Measurements from ENCODE around the gene CCDC80. TPM values are rescaled to one million over a fixed set of nuclear protein-coding genes. Genes with fewer than 3 reads are reported as not detected.

CCDC80 gene
- total and polyA plus RNA-seq, 2 of the 4 experiments (the other 2 are of a cell fraction): 387 to 418 TPM

Other genes with a start within 250 kb of the CCDC80 start
- gene BTLA, start 141.7 kb downstream of the CCDC80 start, total RNA-seq (2012; rRNA removed): not detected in 2 replicates
- not detected in 2 replicates for gene BTLA, start 141.7 kb downstream of the CCDC80 start, polyA plus RNA-seq (2012; rRNA removed)
- 30.8 and 70.3 TPM in 2 replicates for gene ATG3, start 79.2 kb downstream of the CCDC80 start, total RNA-seq (2012; rRNA removed)
- 31.7 and 34.2 TPM in 2 replicates for gene ATG3, start 79.2 kb downstream of the CCDC80 start, polyA plus RNA-seq (2012; rRNA removed)
- 25.6 and 30.0 TPM in 2 replicates for gene SLC35A5, start 79.1 kb downstream of the CCDC80 start, total RNA-seq (2012; rRNA removed)
- 18.5 and 19.5 TPM in 2 replicates for gene SLC35A5, start 79.1 kb downstream of the CCDC80 start, polyA plus RNA-seq (2012; rRNA removed)
- not detected in 2 replicates for gene CD200R1L, start 205.7 kb upstream of the CCDC80 start, total RNA-seq (2012; rRNA removed)
- not detected in 2 replicates for gene CD200R1L, start 205.7 kb upstream of the CCDC80 start, polyA plus RNA-seq (2012; rRNA removed)

Data from IMR-90 (cell line).